Stimulated activated CD4-positive, alpha-beta T cell treated with anti-CD3 and anti-CD28 coated beads, Interleukin-15, amount 100 ng/mL, for 24 hours (primary cell): ENCODE results near the gene TRIM72.
"Not testable (repeated sequence)": the region's sequence is repeated elsewhere in the genome, so short reads cannot be mapped to it uniquely, and the experiment has no call there.

ENCODE experiments used
- DNase-seq: peaks from one replicate; pipeline ENCODE4 v3.0.0-alpha.2; 2020

The TRIM72 gene

DNA sequence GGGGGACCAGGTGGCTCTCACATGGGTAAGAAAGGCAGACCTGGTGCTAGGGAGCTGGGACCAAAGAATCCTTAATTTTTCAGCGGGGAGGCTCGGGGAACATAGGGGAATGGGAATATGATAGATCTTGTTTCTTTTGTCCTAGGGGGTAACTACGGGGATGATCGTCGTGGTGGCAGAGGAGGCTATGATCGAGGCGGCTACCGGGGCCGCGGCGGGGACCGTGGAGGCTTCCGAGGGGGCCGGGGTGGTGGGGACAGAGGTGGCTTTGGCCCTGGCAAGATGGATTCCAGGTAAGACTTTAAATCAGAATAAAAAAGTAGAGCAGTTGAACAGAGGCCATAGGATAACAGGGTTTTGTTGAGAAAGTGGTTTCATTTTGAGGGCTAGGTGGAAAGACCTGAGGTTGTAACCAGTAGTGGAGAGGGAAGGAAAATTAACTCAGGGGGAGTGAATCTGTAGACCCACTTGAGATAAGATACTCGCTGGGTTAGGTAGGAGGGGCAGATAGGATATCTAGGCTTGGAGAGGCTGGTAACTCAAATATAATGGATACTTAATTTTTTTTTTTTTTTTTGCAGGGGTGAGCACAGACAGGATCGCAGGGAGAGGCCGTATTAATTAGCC is 23.0 kb upstream of the TRIM72 start:
- no peak for DNase-seq

GRCh38 chr16:31191697-31192428 is 22.1 kb upstream of the TRIM72 start:
- DNase-seq = no peak

DNA sequence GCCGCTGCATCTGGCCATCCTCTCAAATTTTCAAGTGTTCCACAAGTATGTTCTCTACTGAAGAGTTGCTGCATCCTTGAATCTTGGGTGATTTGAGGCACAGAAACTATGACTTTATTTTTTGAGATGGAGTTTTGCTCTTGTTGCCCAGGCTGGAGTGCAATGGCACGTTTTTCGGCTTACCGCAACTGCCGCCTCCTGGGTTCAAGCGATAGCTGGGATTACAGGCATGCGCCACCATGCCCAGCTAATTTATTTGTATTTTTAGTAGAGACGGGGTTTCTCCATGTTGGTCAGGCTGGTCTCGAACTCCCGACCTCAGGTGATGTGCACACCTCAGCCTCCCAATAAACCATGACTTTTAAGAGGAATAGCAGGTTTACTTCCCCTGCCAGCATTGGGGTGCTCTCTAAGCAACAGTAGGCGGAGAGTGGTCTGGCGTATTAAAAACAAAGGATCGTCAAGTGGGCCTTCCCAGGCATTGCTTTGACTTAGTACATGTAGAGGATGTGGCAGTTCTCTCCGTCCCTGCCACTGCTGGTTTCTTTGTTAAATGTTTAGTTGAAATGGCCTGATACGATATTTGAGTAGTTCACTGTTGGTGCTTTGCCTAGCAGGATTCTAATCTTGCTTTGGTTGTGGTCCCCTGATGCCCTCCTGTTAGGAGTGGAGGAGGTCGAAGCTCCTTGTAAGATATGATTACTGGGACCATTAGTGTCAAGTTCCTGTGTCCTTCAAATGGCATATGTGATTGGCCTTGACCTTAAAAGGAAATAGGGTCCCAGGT is 20.9 kb upstream of the TRIM72 start:
- DNase-seq = no peak

DNA sequence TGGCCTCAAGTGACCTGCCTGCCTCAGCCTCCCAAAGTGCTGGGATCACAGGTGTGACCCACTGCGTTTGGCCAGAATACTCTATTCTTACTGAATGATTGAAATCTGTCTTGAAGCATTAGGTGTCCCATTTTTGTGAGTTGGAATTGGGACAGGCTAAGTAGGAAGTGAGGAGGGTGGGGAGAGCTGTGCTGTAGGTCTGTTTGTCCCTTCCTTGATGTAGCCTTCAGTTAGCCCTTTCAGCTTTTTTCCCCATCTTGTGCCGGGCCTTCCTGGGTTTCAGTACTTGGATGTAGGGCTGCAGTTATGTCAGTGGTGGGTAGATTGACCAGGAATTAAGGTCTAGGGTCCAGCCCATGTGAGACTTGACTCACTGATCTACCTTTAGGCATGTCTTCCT is 20.0 kb upstream of the TRIM72 start:
- no peak for DNase-seq

DNA sequence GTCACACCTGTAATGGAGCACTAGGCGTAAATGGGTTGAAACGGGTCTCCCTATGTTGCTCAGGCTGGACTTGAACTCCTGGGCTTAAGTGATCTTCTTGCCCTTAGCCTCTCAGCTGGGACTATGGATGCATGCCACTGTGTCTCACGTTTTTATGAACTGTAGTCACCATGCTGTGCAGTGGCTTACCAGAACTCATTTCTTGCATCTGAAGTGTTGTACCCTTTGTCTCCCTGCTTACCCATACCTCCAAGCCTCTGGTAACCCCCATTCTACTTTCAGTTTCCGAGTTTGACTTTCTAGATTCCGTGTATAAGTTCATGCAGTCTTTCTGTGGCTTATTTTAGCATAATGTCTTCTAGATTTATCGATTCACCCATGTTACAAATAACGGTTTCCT is 19.0 kb upstream of the TRIM72 start:
- no peak for DNase-seq

GRCh38 chr16:31195861-31196260 is 18.1 kb upstream of the TRIM72 start:
- DNase-seq = not testable (repeated sequence)

DNA sequence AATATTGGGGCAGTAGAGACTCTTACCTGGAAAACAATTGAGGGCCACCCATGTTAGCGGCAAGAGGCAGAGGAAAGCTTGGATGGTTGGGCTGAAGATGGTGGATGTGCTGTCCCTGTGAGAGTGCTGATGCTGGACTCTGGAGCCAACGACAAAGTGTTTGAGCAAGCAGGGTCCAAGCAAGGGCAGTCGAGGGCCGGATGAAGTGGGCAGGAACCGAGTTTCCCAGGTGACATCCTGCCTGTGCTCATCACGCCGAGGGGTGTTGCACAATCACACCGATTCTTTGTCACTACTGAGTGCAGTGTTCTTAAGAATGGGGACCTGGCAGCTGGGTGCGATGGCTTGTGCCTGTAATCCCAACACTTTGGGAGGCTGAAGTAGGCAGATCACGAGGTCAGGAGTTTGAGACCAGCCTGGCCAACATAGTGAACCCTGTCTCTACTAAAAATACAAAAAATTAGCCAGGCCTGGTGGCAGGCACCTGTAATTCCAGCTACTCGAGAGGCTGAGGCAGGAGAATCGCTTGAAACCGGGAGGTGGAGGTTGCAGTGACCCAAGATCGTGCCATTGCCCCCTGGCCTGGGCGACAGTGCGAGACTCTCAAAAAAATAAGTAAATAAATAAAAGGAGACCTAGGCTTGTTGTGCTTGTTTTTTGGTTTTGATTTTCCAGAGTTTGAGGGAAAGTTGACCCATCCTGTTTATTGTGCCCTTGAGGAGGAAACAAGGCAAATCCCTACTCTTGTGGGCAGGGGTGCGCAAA is 17.4 kb upstream of the TRIM72 start:
- no peak for DNase-seq

GRCh38 chr16:31198207-31198882 is 15.6 kb upstream of the TRIM72 start:
- DNase-seq = no peak

DNA sequence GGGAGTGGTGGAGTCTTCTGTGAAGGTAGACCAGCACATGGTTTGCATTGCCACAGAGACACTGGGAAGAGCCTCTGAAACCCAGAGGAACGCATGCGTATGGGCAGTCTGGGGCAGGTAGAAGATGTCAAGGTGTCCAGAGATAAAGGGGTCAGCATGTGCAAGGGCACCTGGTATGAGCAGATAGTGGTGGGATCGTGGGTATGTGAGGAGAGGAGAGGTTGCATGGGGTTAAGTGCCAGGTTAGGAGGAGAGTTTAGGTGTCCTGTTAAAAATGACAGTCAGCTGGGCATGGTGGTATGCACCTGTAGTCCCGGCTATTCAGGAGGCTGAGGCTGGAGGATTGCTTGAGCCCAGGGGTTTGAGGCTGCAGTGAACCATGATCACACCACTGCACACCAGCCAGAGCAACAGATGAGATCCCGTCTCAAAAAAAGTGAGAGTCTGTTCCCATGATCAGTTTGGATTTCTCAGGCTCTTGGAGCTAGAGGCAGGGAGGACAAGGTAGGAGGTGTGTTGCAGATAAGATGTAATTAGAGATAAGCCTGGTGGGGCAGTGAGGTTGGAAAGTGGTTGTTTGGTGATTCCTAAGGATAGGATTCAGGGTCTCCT is 14.4 kb upstream of the TRIM72 start:
- no peak for DNase-seq

GRCh38 chr16:31200111-31200510 is 13.8 kb upstream of the TRIM72 start:
- DNase-seq = not testable (repeated sequence)

DNA sequence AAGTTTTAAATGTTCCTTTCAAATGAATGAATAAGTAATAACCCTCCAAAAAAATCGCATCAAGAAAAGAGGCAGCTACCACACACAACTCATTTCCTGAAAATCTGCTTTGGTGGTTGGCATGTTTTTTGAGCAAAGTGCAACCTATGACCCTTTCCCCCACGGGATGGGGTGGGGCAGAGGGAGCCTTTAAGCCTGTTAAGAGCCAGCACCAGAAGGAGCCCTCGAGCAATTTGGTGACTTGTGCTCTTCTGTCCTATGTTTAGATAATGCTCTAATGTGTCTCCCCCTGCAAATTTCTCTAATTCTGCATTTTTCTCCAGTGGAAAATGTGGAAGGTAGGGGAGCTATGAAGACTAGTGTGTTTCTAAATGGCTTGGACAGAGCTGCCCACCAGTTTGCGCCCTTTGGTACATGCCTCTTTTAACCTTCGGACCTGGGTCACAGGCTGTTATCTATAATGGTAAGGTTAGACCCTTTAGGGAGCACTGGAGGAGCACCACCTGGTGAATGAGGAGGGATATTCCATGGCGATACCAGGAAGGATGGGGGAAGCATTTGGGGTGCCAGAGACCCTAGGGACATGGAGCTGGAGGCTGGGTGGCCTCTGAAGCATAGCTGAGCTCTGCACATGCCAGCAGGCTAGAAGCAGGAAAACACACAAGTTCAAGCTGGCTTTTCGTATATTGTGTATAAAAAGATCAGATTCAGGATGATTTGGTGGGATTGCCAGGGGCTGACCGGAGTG is 12.9 kb upstream of the TRIM72 start:
- DNase-seq = peak; percentile 56

- DNase-seq = peak; percentile 57
These were observed 12.1 kb upstream of the TRIM72 start for GRCh38 chr16:31201582-31202413.

GRCh38 chr16:31202414-31203375 is 11.2 kb upstream of the TRIM72 start, which contains the start of gene PYCARD:
Gene PYCARD (minus strand): TSS chr16:31202760. CDS start chr16:31202690, 70 bp downstream.
- peak; percentile 59 for DNase-seq

DNA sequence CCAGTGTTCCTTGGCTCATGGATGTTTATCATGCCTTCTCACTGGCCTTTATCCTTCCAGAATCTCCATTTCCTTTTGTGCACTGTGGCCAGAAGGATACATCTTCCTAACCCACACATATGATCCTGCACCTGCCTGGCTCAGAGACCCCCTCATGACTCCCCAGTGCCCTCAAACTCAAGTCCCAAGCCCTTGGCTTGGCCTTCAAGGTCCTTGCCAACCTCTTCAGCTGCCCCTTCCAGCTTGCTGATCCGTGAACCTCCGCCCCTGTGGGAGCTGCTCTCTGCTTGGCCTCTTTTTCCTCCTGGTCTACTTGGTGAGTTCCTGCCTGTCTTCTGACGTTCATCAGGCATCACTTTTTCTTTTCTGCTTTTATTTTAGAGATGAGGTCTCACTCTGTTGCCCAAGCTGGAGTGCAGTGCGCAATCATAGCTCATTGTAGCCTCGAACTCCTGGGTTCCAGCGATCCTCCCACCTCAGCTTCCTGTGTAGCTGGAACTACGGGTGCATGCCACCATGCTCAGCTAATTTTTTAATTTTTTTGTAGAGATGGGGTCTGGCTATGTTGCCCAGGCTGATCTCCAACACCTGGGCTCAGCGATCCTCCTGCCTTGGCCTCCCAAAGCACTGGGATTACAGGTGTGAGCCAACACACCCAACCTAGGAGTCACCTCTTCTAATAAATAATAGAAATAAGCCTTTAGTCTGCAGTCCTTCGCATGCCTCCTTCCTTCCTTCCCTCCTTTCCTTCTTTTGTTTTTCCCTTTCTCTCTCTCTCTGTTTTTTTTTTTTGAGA is 8.8 kb upstream of the TRIM72 start:
- no peak for DNase-seq

- DNase-seq = no peak
These were observed 7.1 kb upstream of the TRIM72 start for GRCh38 chr16:31206776-31207175.

- DNase-seq = no peak
These were observed 577 bp upstream of the TRIM72 start for GRCh38 chr16:31213342-31213741.

DNA sequence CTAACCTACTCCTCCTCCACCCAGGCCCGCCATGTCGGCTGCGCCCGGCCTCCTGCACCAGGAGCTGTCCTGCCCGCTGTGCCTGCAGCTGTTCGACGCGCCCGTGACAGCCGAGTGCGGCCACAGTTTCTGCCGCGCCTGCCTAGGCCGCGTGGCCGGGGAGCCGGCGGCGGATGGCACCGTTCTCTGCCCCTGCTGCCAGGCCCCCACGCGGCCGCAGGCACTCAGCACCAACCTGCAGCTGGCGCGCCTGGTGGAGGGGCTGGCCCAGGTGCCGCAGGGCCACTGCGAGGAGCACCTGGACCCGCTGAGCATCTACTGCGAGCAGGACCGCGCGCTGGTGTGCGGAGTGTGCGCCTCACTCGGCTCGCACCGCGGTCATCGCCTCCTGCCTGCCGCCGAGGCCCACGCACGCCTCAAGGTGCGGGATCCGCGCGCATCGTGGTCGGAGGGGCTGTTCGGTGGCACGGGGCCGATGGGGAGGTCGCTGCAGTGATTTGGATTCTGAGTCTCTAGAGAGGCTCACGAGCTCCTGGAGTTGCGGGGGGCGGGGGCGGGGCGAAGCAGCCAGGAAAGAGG is 878 bp downstream of the TRIM72 start:
- DNase-seq = peak; percentile 27
